HepG2 (cell line): ENCODE data around the gene CAVIN2. TPM values are rescaled to one million over a fixed set of nuclear protein-coding genes. Genes with fewer than 3 reads are reported as not detected.

ENCODE experiments used
- AGO1 ChIP-seq: fragments of 200-400 bp; formaldehyde crosslinking; IDR thresholded peaks from 2 replicates; pipeline ENCODE4 v1.6.1; 2017; ENCODE audit warnings: mild to moderate bottlenecking, low read depth, low read length, moderate library complexity; ENCODE audit not compliant: poor library complexity, severe bottlenecking
- CBX2 ChIP-seq, 2 experiments: fragments of 200-600 bp in 1 of 2; sonication (generic); formaldehyde crosslinking in 1 of 2; IDR thresholded peaks; 2 replicates each; pipeline versions ENCODE4 v1.7.0 to v1.8.1; 2018 to 2022; ENCODE audit warnings: low read depth in 2 of 2, low read length in 1 of 2, mild to moderate bottlenecking in 1 of 2, missing genetic modification reagents in 1 of 2
- CREM ChIP-seq, 2 experiments: sonication (generic) in 1 of 2; formaldehyde crosslinking in 1 of 2; IDR thresholded peaks; 2 replicates each; pipeline versions ENCODE4 v1.4.0 to v1.6.1; 2016 to 2020; ENCODE audit warnings: antibody characterized with exemption in 1 of 2, mild to moderate bottlenecking in 1 of 2, missing genetic modification reagents in 1 of 2
- HNRNPLL ChIP-seq: fragments of 200-400 bp; formaldehyde crosslinking; IDR thresholded peaks from 2 replicates; pipeline ENCODE4 v1.6.1; 2017; ENCODE audit warnings: mild to moderate bottlenecking, low read depth, low read length; ENCODE audit not compliant: poor library complexity, severe bottlenecking
- HOXA9 ChIP-seq: sonication (generic); formaldehyde crosslinking; IDR thresholded peaks from 2 replicates; pipeline ENCODE4 v1.8.1; 2022; ENCODE audit warnings: missing genetic modification reagents, mild to moderate bottlenecking, moderate library complexity, borderline replicate concordance
- ISX ChIP-seq: sonication (generic); formaldehyde crosslinking; conservative IDR thresholded peaks from 2 replicates; pipeline ENCODE4 v1.5.0; 2020; ENCODE audit warnings: missing genetic modification reagents
- PTBP1 ChIP-seq: fragments of 200-400 bp; formaldehyde crosslinking; IDR thresholded peaks from 2 replicates; pipeline ENCODE4 v1.6.1; 2018; ENCODE audit warnings: low read length, low read depth; ENCODE audit not compliant: poor library complexity, severe bottlenecking
- RAD51 ChIP-seq: fragments of 450-650 bp; IDR thresholded peaks from 2 replicates; pipeline ENCODE4 v1.6.1; 2016; ENCODE audit warnings: borderline replicate concordance
- RORA ChIP-seq: sonication (generic); formaldehyde crosslinking; IDR thresholded peaks from 2 replicates; pipeline ENCODE4 v1.5.0; 2020; ENCODE audit warnings: mild to moderate bottlenecking, missing genetic modification reagents, moderate library complexity
- SMYD3 ChIP-seq: sonication (generic); formaldehyde crosslinking; IDR thresholded peaks from 2 replicates; pipeline ENCODE4 v1.8.1; 2023; ENCODE audit warnings: mild to moderate bottlenecking, missing genetic modification reagents
- TBL1XR1 ChIP-seq: fragments of 150-350 bp; IDR thresholded peaks from 2 replicates; pipeline ENCODE4 v1.6.1; 2014; ENCODE audit warnings: borderline replicate concordance, low read length; ENCODE audit not compliant: partially characterized antibody
- ZFP82 ChIP-seq: sonication (generic); formaldehyde crosslinking; IDR thresholded peaks from 2 replicates; pipeline ENCODE4 v1.5.1; 2020; ENCODE audit warnings: mild to moderate bottlenecking, missing genetic modification reagents, borderline replicate concordance
- ZMYM3 ChIP-seq: sonication (generic); formaldehyde crosslinking; IDR thresholded peaks from 2 replicates; pipeline ENCODE4 v1.5.1; 2020; ENCODE audit warnings: mild to moderate bottlenecking, missing genetic modification reagents
- ZNF326 ChIP-seq: sonication (generic); formaldehyde crosslinking; IDR thresholded peaks from 2 replicates; pipeline ENCODE4 v1.4.0; 2020; ENCODE audit warnings: missing genetic modification reagents, borderline replicate concordance
- ZNF33A ChIP-seq: sonication (generic); formaldehyde crosslinking; IDR thresholded peaks from 2 replicates; pipeline ENCODE4 v1.5.1; 2020; ENCODE audit warnings: missing genetic modification reagents, mild to moderate bottlenecking, moderate library complexity, borderline replicate concordance
- ZNF562 ChIP-seq: sonication (generic); formaldehyde crosslinking; IDR thresholded peaks from 2 replicates; pipeline ENCODE4 v1.8.0; 2022; ENCODE audit warnings: missing genetic modification reagents, borderline replicate concordance
- ZNF572 ChIP-seq: sonication (generic); formaldehyde crosslinking; IDR thresholded peaks from 2 replicates; pipeline ENCODE4 v1.5.1; 2020; ENCODE audit warnings: mild to moderate bottlenecking, missing genetic modification reagents
- ZSCAN9 ChIP-seq: IDR thresholded peaks from 2 replicates; pipeline ENCODE4 v1.6.1; 2016; ENCODE audit warnings: borderline replicate concordance
- polyA plus RNA-seq, 8 experiments: library from polyadenylated mRNA; depleted of rRNA in 3 of 8; stranded (reverse) in 7 of 8; unstranded in 1 of 8; fragments of >200 nt; fragmentation: Illumina TruSeq in 4 of 8; extraction: Trizol in 4 of 8; gene quantifications; 2 replicates each; pipeline versions ENCODE4 v1.2.1 to v1.2.3, GENCODE V29; 2011 to 2016; ENCODE audit warnings: low read depth in 4 of 8, missing spikeins in 1 of 8, mixed read lengths in 1 of 8; ENCODE audit not compliant: insufficient read depth in 1 of 8
- total RNA-seq, 5 experiments: library from RNA; depleted of rRNA; stranded (reverse); fragments of >200 nt; fragmentation: Illumina TruSeq; extraction: Trizol; gene quantifications; 2 replicates each; pipeline ENCODE4 v1.2.3, GENCODE V29; 2016; ENCODE audit warnings: low read depth in 1 of 5
- TF ChIP-seq, protein P1 (sequence below): sonication (generic); formaldehyde crosslinking; IDR thresholded peaks from 2 replicates; pipeline ENCODE4 v1.5.0; 2020; ENCODE audit warnings: mild to moderate bottlenecking, missing genetic modification reagents, borderline replicate concordance
- TF ChIP-seq, protein P2 (sequence below): sonication (generic); formaldehyde crosslinking; IDR thresholded peaks from 2 replicates; pipeline ENCODE4 v1.4.0; 2020; ENCODE audit warnings: missing genetic modification reagents, borderline replicate concordance
- TF ChIP-seq, protein P3 (sequence below): sonication (generic); formaldehyde crosslinking; IDR thresholded peaks from 2 replicates; pipeline ENCODE4 v1.4.0; 2020; ENCODE audit warnings: missing genetic modification reagents
- TF ChIP-seq, protein P4 (sequence below): IDR thresholded peaks from 2 replicates; pipeline ENCODE4 v1.6.1; 2016; ENCODE audit warnings: missing genetic modification reagents, missing compliant biosample characterization

CAVIN2 gene
- total and polyA plus RNA-seq, 2 of the 13 experiments (the other 11 are each of a cell fraction or from before 2014, with no cell fraction given), result 7.6 to 38.8 TPM

DNA sequence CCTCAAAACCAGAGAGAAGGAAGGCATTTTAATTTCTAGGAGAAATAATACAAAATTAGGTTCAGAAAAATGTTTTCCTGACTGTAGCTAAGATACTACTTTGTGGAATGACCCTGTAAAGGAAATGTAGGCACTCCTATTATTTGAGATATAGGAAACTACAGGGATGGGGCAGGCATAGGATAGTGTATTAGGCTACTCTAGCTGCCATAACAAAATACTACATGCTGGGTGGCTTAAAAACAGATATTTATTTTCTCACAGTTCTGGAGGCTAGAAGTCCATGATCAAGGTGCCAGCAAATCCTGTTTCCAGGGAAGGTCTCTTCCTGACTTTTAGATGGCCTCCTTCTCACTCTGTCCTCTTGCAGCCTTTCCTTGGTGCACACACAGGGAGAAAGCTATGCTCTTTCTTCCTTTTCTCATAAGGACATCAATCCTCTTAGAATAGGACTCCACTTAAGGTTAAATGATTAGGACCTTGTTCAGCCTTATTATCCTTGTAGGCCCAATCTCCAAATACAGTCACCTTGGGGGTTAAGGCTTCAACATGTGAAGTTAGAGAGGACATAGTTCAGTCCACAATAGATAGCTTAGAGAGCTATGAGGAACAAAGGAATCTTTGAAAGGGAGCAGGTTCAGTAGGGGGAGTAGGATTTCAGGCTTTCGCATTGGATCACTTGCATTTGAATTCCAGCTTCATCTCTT lies 14.0 kb upstream of the CAVIN2 start (continued):
- TF ChIP-seq, protein P1, sequence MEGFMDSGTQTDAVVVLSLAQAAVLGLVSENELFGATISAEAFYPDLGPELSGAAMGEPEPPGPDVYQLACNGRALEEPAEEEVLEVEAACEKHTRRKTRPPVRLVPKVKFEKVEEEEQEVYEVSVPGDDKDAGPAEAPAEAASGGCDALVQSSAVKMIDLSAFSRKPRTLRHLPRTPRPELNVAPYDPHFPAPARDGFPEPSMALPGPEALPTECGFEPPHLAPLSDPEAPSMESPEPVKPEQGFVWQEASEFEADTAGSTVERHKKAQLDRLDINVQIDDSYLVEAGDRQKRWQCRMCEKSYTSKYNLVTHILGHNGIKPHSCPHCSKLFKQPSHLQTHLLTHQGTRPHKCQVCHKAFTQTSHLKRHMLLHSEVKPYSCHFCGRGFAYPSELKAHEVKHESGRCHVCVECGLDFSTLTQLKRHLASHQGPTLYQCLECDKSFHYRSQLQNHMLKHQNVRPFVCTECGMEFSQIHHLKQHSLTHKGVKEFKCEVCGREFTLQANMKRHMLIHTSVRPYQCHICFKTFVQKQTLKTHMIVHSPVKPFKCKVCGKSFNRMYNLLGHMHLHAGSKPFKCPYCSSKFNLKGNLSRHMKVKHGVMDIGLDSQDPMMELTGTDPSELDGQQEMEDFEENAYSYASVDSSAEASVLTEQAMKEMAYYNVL (CRISPR knock-in tag), result no peak
- no peak for TF ChIP-seq RAD51
- TF ChIP-seq CREM (IDR thresholded peaks at IDR 0.05), result 0 out of 2 replicates have a peak, but pooled peaks have one; percentile 22
- no peak for TF ChIP-seq CREM (CRISPR knock-in tag; IDR thresholded peaks at IDR 0.05)
- TF ChIP-seq ZNF572 (CRISPR knock-in tag), result no peak
- TF ChIP-seq, protein P2, sequence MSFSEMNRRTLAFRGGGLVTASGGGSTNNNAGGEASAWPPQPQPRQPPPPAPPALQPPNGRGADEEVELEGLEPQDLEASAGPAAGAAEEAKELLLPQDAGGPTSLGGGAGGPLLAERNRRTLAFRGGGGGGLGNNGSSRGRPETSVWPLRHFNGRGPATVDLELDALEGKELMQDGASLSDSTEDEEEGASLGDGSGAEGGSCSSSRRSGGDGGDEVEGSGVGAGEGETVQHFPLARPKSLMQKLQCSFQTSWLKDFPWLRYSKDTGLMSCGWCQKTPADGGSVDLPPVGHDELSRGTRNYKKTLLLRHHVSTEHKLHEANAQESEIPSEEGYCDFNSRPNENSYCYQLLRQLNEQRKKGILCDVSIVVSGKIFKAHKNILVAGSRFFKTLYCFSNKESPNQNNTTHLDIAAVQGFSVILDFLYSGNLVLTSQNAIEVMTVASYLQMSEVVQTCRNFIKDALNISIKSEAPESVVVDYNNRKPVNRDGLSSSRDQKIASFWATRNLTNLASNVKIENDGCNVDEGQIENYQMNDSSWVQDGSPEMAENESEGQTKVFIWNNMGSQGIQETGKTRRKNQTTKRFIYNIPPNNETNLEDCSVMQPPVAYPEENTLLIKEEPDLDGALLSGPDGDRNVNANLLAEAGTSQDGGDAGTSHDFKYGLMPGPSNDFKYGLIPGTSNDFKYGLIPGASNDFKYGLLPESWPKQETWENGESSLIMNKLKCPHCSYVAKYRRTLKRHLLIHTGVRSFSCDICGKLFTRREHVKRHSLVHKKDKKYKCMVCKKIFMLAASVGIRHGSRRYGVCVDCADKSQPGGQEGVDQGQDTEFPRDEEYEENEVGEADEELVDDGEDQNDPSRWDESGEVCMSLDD (CRISPR knock-in tag), result no peak
- no peak for TF ChIP-seq CBX2 (IDR thresholded peaks at IDR 0.05; ENCODE audit: low read depth, low read length)
- TF ChIP-seq CBX2 (CRISPR knock-in tag; IDR thresholded peaks at IDR 0.05; ENCODE audit: low read depth), result no peak
- TF ChIP-seq PTBP1, result no peak
- TF ChIP-seq ZNF326 (CRISPR knock-in tag), result no peak
- TF ChIP-seq ZFP82 (CRISPR knock-in tag), result no peak
- TF ChIP-seq, protein P3, sequence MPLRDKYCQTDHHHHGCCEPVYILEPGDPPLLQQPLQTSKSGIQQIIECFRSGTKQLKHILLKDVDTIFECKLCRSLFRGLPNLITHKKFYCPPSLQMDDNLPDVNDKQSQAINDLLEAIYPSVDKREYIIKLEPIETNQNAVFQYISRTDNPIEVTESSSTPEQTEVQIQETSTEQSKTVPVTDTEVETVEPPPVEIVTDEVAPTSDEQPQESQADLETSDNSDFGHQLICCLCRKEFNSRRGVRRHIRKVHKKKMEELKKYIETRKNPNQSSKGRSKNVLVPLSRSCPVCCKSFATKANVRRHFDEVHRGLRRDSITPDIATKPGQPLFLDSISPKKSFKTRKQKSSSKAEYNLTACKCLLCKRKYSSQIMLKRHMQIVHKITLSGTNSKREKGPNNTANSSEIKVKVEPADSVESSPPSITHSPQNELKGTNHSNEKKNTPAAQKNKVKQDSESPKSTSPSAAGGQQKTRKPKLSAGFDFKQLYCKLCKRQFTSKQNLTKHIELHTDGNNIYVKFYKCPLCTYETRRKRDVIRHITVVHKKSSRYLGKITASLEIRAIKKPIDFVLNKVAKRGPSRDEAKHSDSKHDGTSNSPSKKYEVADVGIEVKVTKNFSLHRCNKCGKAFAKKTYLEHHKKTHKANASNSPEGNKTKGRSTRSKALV (CRISPR knock-in tag), result no peak
- no peak for TF ChIP-seq HNRNPLL
- no peak; the same call in 1 of the 2 replicates for TF ChIP-seq ZMYM3 (CRISPR knock-in tag)
- no peak for TF ChIP-seq SMYD3 (CRISPR knock-in tag)
- TF ChIP-seq ZNF33A (CRISPR knock-in tag), result no peak
- TF ChIP-seq TBL1XR1, result no peak
- TF ChIP-seq ZNF562 (CRISPR knock-in tag), result no peak
- no peak for TF ChIP-seq ISX (CRISPR knock-in tag)
- TF ChIP-seq HOXA9, result no peak
- TF ChIP-seq, protein P4, sequence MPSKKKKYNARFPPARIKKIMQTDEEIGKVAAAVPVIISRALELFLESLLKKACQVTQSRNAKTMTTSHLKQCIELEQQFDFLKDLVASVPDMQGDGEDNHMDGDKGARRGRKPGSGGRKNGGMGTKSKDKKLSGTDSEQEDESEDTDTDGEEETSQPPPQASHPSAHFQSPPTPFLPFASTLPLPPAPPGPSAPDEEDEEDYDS (CRISPR knock-in tag), result peak; percentile 53; the same call in 1 of the 2 replicates
- TF ChIP-seq RORA (CRISPR knock-in tag), result no peak
- no peak for TF ChIP-seq AGO1
- TF ChIP-seq ZSCAN9 (CRISPR knock-in tag), result no peak
